UCSD-AML1 (cell line): ENCODE data around the gene PDE6B.

Experiments used
- DNase-seq: peaks from one replicate; lab custom pipeline; 2025; ENCODE audit not compliant: unreplicated experiment; lab: John Stamatoyannopoulos, UW

PDE6B gene

DNA sequence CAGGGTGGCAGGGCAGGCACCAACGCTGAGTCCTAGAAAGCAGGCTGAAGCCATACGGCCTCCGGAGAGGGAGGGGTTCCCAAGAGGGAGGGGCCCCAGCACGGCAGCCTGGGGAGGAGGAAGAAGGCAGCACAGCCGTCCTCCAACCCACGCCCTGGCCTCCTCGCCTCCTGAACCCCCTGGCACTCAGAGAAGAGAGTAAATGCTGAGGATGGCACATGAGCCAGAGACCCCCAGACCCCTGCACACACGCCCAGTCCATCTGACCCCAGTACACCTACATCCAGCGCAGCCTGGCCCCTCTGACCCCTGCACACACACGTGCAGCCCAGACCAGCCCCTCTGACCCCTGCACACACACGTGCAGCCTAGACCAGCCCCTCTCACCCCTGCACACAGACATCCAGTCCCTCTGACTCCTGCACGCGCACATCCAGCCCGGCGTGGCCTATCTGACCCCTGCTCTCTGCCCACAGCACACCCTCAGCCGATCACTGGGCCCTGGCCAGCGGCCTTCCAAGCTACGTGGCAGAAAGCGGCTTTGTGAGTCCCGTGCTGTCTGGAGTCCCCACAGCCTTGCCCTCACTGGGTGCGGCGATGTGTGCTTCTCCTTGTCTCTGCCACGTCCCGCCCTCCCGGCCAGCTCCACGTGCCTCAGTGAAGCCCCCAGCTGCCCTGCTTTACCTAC lies 30.2 kb downstream of the PDE6B start:
- DNase-seq = no peak

DNA sequence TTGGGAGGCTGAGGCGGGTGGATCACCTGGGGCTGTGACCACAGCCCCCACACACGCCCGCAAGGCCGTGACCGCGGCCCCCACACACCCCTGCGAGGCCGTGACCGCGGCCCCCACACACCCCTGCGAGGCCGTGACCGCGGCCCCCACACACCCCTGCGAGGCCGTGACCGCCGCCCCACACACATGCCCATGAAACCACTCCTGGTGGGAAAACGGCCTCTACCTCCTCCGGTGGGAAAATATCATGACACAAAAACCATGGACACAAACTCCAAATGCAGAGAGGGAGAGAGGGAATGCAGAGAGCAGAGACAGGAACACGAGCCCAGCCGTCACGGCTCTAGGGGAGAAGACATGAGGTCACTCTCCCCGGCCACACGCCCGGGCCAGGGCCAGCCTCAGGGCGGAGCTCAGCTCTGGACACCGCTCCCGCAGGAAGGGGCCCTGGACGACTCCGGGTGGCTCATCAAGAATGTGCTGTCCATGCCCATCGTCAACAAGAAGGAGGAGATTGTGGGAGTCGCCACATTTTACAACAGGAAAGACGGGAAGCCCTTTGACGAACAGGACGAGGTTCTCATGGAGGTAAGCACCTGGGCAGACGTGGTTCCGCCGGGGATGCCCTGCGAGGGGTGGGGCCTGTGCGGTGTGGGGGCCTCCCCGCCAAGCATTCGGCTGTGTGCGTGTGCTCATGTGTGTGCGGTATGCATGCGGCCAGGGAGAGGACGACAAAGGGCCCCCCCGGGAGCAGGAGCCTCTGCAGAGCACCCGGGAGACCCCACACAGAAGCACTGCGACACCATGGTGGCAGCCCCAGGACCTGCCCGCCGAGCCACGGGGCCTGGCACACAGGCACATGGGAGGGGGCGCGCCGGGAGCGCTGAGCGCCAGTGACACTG lies 31.3 kb downstream of the PDE6B start:
- no peak for DNase-seq

DNA sequence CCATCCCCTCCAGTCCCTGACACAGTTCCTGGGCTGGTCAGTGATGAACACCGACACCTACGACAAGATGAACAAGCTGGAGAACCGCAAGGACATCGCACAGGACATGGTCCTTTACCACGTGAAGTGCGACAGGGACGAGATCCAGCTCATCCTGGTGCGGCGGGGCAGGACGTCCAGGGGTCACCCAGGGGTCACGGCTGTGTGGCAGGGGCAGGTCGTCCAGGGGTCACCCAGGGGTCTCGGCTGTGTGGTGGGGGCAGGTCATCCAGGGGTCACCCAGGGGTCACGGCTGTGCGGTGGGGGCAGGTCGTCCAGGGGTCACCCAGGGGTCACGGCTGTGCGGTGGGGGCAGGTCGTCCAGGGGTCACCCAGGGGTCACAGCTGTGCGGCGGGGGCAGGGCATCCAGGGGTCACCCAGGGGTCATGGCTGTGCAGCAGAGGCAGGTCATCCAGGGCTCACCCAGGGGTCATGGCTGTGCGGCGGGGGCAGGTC lies 32.0 kb downstream of the PDE6B start:
- DNase-seq = no peak

DNA sequence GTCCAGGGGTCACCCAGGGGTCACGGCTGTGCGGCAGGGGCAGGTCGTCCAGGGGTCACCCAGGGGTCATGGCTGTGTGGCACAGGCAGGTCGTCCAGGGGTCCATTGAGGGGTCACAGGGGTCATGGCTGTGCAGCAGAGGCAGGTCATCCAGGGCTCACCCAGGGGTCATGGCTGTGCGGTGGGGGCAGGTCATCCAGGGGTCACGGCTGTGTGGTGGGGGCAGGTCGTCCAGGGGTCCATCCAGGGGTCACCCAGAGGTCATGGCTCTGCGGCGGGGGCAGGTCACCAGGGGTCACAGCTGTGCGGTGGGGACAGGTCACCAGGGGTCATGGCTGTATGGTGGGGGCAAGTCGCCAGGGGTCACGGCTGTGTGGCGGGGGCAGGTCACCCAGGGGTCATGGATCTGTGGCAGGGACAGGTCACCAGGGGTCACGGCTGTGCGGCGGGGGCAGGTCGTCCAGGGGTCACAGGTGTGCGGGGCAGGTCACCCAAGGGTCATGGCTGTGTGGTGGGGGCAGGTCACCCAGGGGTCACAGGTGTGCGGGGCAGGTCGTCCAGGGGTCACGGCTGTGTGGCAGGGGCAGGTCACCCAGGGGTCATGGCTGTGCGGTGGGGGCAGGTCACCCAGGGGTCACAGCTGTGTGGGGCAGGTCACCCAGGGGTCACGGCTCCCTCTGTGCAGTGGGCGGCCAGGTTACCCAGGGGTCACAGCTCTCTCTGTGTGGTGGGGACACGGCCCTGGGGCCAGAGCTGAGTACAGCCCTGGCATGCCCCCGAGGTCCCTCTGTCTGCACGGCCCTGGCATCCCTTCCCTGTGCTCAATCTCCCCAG lies 32.7 kb downstream of the PDE6B start:
- no peak for DNase-seq

DNA sequence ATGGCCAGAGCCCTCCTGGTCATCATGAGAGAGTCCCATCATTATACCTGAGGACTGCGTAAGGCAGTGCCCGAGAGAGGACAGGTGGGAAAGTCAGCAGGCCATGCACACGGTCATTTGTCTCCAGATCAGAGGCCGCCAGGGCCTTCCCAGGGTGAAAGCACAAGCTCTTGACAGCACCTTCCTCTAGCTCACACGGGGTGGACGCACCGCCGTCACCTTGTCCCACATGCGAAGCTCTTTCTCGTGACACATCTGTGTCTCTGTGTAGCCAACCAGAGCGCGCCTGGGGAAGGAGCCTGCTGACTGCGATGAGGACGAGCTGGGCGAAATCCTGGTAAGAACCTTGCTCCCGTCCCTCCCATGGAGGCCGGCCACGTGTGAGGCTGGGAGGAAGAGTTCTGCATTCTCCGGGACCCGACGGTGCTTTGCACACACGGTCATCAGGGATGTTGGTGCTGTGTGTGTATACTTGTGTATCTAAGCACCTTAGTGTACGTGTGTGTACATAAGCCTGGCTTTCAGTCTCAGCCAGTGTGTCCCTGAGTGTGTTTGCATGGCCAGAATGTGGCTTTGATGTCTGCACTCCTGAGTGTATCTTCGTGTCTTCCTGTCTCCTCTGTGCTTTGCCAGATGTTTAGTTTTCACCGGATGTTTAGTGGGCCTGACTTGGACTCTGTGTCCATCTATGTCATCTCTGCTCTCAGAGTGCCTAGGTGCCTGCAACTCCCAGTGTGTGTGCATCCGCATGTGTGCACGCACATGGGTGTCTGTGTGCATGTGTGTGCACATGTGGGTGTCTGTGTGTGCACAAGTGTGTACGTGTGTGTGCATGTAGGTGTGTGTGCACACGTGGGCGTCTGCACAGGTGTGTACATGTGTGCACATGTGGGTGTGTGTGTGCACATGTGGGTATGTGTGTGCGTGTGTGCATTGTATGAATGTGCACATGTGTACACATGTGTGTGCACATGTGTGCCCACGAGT lies 33.6 kb downstream of the PDE6B start:
- no peak for DNase-seq

DNA sequence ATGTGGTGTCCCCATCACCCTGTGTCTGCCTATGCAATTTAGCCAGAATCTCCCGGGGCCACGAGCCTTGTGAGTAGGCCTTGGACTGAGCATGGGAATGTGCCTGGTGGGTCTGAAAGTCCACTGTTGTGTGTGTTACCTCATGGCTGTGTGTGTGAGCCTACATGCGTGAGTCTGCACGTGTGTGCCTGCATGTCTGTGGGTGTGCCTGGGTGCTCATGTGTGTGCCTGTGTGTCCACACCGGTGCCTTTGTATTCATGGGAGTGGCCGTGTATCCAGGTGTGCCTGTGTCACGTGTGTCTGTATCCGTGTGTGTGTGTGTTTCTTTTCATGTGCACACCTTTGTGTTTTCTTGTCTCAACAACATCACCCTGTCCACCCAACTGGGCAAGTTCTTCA lies 34.5 kb downstream of the PDE6B start:
- DNase-seq = no peak

DNA sequence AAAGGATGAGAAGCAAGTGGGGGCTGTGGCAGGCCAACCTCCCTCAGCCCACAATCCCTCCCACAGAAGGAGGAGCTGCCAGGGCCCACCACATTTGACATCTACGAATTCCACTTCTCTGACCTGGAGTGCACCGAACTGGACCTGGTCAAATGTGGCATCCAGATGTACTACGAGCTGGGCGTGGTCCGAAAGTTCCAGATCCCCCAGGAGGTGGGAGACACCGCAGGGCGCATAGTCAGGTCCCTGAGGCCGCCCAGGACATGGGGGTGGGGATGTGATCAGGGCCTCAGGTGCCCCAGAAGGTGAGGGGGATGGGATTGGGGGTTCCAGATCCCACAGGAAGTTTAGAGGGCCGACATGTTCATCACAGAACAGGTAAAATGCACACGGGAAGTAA lies 35.0 kb downstream of the PDE6B start:
- DNase-seq = no peak

DNA sequence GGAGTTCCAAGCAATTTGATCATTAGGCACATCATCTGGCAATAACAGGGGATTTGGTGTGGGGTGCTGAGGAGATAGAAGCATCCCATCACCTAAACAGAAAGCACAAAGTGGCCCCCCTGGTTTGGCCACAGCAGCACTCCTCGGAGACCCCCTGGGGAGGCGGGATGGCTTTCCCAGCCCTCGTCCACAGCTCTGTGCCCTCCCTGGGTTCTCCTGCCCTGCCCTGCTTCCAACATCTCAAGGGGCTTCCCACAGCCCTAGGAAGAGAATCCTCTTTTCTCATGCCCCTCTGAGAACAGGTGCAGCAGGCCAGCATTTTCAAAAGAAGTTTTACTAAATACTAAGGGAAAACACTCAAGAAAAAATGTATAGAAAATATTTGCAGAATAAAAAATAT lies 35.9 kb downstream of the PDE6B start:
- no peak for DNase-seq

DNA sequence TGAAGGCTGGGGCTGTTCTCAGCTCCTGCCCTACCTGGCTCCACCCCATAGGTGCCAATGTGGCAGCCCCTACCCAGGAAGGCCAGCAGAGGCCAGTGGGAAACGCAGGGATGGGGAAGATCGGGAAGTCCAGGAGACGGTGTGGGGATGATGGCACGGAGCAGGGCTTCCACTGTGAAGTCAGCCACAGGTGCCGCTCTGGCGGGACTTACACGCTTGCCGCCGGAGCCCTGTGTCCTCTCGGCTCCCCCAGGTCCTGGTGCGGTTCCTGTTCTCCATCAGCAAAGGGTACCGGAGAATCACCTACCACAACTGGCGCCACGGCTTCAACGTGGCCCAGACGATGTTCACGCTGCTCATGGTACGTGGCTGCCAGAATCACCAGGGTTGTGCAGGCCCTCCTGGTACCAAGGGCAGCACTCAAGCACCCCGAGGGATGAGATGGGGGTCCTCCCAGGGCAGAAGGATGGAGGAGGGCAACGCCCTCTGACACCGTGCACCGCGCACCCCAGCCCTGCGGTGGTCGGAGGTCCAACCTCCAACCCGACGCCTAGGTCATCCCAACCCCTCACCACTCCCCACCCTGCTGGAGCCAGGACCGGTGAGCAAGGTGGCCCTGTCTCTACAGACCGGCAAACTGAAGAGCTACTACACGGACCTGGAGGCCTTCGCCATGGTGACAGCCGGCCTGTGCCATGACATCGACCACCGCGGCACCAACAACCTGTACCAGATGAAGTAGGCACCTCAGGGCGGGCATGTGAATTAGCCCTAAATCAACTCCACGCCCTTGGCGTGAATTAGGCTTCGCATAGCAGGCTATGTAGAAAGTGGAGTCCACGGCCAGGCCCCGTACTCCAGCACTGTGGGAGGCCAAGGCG lies 36.7 kb downstream of the PDE6B start:
- DNase-seq = no peak

DNA sequence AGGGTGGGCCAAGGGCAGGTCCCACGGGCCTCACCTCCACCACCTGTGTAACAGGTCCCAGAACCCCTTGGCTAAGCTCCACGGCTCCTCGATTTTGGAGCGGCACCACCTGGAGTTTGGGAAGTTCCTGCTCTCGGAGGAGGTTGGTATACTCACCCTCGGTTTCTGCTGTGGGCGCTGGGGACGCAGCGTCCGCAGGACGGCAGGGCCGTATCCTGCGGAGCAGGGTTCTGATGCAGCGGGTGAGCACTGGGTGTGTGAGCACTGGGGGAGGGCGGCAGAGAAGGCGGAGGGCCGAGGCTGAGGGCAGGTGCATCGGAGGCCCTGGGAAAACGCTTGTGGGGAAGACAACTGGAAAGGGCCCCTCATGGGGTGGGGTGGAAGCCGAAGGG lies 37.7 kb downstream of the PDE6B start:
- DNase-seq = no peak

DNA sequence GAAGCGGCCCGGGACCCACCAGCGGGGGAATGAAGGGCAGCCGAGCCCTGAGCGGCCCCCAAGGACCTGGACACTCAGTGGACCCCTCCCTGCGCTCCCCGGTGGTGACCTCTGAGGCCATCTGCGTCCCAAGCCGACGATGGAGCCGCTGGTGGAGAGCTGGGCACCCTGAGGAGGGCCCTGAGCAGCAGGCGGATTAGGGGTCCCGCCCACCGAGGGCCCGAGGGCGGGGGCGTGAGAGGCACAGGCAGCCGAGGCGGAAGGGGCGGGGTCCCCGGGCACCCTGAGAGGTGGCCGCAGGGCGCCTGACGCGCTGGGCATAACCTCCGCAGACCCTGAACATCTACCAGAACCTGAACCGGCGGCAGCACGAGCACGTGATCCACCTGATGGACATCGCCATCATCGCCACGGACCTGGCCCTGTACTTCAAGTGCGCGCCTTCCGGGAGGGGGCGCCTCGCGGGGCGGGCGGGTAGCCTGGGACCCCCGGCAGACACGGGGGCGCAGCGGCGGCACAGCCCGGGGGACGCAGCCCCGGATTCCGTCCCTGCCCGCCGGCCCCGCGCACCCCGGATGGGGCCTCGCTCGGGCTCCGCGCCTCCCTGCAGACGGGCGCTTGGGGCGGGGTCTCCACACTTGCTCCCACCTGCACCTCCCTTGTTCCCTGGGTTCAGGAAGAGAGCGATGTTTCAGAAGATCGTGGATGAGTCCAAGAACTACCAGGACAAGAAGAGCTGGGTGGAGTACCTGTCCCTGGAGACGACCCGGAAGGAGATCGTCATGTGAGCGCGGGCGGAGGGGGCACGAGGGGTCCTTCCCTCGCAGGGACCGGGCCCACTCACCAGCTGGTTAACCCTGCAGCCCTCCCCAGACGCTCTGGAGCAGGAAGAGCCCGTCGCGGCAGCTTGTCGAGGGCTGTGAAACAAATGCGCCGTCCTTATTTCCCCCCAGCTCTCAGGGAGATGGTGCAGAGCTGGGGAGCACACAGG lies 38.4 kb downstream of the PDE6B start:
- no peak for DNase-seq

DNA sequence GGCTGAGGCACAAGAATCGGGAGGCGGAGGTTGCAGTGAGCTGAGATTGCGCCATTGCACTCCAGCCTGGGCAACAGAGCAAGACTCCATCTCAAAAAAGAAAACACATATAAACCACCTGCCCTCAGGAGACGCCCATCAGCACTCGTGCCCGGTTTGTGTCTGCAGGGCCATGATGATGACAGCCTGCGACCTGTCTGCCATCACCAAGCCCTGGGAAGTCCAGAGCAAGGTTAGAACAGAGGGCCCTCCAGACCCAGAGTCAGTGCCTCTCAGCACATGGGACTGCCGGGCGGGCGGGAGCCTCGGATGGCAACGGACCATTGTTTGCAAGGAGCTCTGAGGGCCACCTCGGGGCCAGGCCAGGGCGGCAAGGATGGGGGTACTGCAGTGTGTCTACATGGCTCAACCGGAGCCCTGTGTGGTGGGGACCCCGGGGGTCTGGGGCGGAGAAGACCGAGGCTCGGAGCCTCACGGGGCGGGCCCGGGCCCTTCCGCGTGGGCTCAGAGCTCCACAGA lies 39.4 kb downstream of the PDE6B start:
- DNase-seq = no peak

DNA sequence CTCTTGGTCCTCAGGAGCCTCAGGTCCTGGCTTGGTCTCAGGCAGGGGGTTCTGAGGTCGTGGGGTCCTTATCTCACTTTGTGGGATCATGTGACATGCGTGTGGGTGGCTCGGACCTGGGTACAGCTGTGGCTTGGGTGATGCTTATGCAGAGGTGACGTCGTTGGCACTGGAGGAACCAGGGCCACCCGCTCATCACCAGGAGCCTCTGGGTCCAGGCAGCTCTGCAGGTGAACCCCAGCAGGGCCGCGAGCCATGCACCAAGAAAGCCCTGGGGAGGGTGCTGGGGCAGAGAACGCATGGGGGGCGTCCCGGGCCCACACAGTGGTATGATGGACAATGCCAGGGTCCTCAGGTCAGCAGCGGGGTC lies 40.0 kb downstream of the PDE6B start:
- no peak for DNase-seq

DNA sequence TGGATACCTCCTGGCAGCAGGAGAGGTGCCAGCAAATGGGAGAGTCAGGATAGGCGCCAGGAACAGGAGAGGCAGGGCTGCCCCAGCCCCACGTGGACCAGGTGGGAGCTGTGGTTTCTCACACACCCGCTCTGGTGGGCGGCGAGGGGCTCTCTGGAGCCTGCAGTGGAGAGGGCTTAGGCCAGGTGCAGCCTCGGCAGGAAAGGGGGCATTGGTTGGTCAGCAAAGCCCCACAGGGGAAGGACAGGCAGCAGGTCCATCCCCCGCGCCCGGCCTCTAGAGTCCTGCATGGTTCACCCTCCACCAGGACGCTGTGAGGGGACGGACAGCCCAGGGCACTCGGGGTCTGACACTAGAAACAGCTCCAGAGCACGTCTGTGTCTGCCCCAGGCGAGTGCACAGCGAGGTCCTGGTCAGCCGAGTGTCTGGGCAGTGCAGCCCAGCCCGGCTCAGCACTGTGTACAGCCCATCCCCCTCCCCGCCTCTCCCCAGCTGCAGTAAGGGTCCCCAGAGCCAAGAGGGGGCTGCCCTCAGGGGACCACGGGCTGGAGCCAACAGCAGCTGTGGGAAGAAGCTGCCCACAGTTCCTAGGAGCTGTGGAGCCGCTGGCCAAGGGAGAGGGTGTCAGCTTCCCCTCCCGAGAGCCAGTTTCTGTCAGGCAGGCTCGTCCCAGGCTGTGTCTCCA lies 40.5 kb downstream of the PDE6B start:
- no peak for DNase-seq

DNA sequence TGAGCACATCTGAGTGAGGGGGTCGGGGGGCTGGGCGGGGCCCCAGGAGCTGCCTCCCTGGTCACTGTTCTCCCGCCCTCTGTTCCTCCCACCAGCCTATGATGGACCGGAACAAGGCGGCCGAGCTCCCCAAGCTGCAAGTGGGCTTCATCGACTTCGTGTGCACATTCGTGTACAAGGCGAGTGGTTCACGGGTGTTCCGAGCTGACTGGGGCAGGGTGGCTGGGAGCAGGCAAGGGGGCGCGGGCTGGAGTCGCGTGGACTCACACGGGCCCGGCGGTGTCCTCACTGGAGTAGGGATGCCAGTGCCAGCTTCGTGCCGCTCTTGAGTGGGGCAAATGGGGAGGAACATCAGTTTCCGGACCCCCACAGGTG lies 41.0 kb downstream of the PDE6B start:
- no peak for DNase-seq

DNA sequence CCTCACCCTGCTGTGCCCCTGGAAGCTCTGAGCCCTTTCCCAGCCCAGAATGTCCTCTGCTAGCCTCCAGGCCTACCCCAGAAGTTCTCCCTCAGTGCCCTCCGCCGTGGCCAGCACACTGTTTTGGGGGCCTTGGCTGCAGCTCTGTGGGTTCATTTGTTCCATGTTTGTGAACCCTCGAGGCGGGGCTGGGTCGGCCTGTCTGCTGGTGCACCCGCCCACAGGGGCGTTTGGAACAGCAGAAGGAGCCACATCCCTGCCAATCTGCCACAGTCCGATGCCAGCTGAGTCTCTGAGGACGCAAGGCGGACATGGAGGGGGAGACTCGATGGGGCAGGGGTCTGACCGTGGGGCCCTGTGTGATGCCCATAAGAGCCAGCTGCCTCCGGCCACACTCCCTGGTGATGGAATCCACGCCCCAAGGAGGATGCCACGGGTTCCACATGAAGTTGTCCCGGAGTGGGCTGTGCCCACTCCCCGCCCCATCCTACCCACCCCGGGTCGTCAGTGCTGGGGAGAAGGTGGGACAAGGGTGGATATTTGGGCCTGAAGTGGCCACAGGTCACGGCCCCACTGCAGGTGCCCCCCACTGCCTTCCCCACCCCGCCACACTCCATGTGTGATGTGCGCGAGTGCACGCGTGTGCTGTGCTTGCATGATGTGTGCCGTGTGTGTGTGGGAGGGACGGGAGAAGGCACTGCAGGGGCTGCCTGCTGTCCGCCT lies 41.6 kb downstream of the PDE6B start:
- DNase-seq = no peak

DNA sequence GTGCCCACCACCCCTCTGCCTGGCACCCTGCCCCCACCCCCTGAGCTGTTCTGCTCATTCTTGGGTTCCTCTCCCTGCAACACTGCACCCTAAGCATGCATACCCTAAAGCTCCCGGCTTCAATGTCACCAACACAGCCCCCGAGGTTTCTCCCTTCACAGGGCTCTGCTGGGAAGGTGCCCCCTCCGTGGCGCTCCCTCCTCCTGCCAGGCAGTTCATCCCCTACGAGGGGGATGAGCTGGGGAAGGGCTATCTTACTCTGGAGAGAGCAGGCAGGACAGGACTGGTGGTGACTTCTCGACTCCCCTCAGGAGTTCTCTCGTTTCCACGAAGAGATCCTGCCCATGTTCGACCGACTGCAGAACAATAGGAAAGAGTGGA lies 42.2 kb downstream of the PDE6B start:
- no peak for DNase-seq
